ENCODE data around the gene ADGRL3.

The ADGRL3 gene

GRCh38 chr4:61426229-61426628, 226.1 kb downstream of the ADGRL3 start:
- no peak for DNase-seq (ENCODE audit: low read depth in 2 of 2)

GRCh38 chr4:61427099-61427817, 227.1 kb downstream of the ADGRL3 start:
- DNase-seq (ENCODE audit: low read depth in 2 of 2): no peak

GRCh38 chr4:61427818-61428495, 227.8 kb downstream of the ADGRL3 start:
- no peak for DNase-seq (ENCODE audit: low read depth in 2 of 2)

- no peak for DNase-seq (ENCODE audit: low read depth in 2 of 2)
Measured at GRCh38 chr4:61428950-61429349, 228.8 kb downstream of the ADGRL3 start.

GRCh38 chr4:61431131-61431530, 231.0 kb downstream of the ADGRL3 start:
- no peak for DNase-seq (ENCODE audit: low read depth in 2 of 2)

- no peak for DNase-seq (ENCODE audit: low read depth in 2 of 2)
Measured at GRCh38 chr4:61437923-61438322, 237.8 kb downstream of the ADGRL3 start.

- no peak for DNase-seq (ENCODE audit: low read depth in 2 of 2)
Measured at GRCh38 chr4:61440321-61440720, 240.2 kb downstream of the ADGRL3 start.

GRCh38 chr4:61442936-61443335, 242.8 kb downstream of the ADGRL3 start:
- DNase-seq (ENCODE audit: low read depth in 2 of 2): no peak

GRCh38 chr4:61443813-61444510, 243.8 kb downstream of the ADGRL3 start:
- no peak for DNase-seq (ENCODE audit: low read depth in 2 of 2)

GRCh38 chr4:61445374-61446063, 245.4 kb downstream of the ADGRL3 start:
- DNase-seq (ENCODE audit: low read depth in 2 of 2): no peak

GRCh38 chr4:61446941-61447340, 246.8 kb downstream of the ADGRL3 start:
- DNase-seq (ENCODE audit: low read depth in 2 of 2): no peak

- no peak for DNase-seq (ENCODE audit: low read depth in 2 of 2)
Measured at GRCh38 chr4:61447918-61448317, 247.8 kb downstream of the ADGRL3 start.

- DNase-seq (ENCODE audit: low read depth in 2 of 2): no peak
Measured at GRCh38 chr4:61451935-61452334, 251.8 kb downstream of the ADGRL3 start.

GRCh38 chr4:61461956-61462355, 261.8 kb downstream of the ADGRL3 start:
- DNase-seq (ENCODE audit: low read depth in 2 of 2): no peak

- DNase-seq (ENCODE audit: low read depth in 2 of 2): no peak
Measured at GRCh38 chr4:61462451-61463326, 262.6 kb downstream of the ADGRL3 start.

- DNase-seq (ENCODE audit: low read depth in 2 of 2): no peak
Measured at GRCh38 chr4:61468024-61468720, 268.0 kb downstream of the ADGRL3 start.

- DNase-seq (ENCODE audit: low read depth in 2 of 2): no peak
Measured at GRCh38 chr4:61473306-61473705, 273.2 kb downstream of the ADGRL3 start.

- no peak for DNase-seq (ENCODE audit: low read depth in 2 of 2)
Measured at GRCh38 chr4:61478340-61478739, 278.2 kb downstream of the ADGRL3 start.

- DNase-seq (ENCODE audit: low read depth in 2 of 2): no peak
Measured at GRCh38 chr4:61485056-61485455, 284.9 kb downstream of the ADGRL3 start.

- no peak for DNase-seq (ENCODE audit: low read depth in 2 of 2)
Measured at GRCh38 chr4:61489927-61490326, 289.8 kb downstream of the ADGRL3 start.

- no peak for DNase-seq (ENCODE audit: low read depth in 2 of 2)
Measured at GRCh38 chr4:61493041-61493440, 292.9 kb downstream of the ADGRL3 start.
